ENCODE measurements around the gene IL1R2.

IL1R2 gene

DNA sequence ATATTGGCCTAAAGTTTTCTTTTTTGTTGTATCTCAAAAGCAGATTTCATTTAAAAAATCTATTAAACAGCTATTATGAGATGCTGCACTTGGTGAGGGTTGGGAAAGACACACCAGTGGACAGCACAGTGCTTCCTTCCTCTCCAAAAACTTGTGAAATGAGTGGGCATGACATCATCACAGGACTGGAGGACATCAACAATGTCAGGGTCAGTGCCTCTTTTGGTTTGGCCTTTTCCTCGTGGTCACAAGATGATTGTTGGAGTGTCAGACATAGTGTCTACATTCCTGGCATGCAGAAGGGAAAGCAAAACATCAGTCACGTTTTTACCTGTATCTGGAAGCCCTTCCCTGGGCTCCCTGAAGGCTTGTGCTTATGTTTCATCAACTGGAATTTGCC, 49.6 kb downstream of the IL1R2 start:
- no peak for DNase-seq (ENCODE audit: low read depth, low spot score)

DNA sequence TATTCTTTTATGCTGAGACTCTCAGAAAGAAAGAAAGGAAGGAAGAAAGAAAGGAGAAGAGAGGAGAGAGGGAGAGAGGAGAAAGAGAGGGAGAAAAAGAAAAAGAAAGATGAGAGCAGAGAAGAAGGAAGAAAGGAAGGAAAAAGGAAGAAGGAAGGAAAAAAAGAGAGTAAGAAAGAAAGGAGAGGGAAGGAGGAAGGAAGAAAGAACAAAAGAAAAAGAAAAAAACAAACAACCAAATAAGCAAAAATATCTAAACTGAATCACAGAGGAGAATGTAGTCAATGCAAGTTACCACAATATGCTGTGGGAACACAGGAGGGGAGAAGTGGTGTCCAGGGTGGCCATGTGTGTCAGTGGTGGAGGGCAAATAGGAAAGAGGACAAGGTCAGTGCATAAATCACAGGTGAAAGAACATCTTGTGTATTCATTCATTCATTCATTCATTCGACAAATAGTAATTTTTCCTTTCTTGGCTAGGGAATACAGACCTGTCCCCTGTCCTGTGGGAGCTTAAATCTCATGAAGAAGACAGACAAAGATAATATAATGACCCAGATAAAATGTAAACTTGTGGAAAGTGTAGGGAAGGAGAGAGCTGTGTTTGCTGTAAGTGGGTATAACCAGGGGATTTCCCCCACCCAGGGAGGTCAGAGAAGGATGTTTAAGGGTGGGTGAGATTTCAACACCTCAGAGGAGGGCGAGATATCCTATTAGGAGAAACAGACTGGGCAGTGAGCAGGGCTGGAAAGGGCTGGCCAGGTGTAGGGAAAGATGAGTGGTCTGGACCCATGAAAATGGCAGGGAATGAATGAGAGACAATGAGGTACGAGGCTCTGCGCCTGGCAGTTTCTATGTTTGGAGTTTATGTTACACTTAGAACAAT, 50.7 kb downstream of the IL1R2 start:
- DNase-seq (ENCODE audit: low read depth, low spot score) = no peak

DNA sequence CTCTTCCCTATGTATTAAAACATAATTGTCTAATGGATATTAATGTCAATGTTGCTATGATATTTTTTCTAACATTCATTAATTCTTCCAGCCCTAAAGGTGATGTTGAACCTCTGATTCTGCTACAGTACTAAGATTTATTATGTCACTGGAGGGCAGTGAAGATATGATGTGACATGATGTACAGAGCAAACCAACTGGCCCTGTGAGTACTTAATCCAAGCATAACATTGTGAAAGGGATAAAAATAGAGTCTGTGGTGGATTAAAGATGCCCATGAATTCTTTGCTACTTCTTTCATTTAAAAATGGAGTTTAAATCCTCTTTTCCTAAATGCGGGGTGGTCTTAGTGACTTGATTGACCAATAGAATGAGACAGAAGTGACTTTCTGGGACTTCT, 51.8 kb downstream of the IL1R2 start:
- DNase-seq (ENCODE audit: low read depth, low spot score) = no peak

GRCh38 chr2:102044235-102044896, 52.6 kb downstream of the IL1R2 start:
- no peak for DNase-seq (ENCODE audit: low read depth, low spot score)

DNA sequence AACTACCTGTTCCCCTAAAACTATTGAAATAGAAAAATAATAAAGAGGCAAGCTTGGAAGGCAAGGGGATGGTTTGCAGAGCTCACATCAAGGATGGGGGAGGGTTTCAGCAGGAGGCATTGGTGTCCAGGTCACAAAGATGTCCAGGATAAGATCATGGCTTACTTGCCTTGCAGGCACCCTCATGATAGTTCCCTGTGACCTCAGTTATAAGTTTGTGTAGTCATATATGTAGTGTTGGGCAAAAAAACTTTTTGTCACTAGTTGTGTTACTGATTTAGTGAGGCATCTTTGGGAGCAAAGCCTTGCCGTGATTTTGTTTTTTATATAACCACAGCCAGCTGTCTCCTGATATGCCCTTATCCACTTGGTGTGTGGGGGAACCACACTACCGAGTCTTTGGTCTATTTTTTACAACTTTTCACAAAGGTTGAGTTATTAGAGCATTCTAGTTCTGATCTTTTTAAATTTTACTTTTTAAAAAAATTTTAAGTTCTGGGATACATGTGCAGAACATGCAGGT, 53.3 kb downstream of the IL1R2 start:
- DNase-seq (ENCODE audit: low read depth, low spot score) = no peak

- no peak for DNase-seq (ENCODE audit: low read depth, low spot score)
These were observed 53.9 kb downstream of the IL1R2 start for GRCh38 chr2:102045697-102046096.

DNA sequence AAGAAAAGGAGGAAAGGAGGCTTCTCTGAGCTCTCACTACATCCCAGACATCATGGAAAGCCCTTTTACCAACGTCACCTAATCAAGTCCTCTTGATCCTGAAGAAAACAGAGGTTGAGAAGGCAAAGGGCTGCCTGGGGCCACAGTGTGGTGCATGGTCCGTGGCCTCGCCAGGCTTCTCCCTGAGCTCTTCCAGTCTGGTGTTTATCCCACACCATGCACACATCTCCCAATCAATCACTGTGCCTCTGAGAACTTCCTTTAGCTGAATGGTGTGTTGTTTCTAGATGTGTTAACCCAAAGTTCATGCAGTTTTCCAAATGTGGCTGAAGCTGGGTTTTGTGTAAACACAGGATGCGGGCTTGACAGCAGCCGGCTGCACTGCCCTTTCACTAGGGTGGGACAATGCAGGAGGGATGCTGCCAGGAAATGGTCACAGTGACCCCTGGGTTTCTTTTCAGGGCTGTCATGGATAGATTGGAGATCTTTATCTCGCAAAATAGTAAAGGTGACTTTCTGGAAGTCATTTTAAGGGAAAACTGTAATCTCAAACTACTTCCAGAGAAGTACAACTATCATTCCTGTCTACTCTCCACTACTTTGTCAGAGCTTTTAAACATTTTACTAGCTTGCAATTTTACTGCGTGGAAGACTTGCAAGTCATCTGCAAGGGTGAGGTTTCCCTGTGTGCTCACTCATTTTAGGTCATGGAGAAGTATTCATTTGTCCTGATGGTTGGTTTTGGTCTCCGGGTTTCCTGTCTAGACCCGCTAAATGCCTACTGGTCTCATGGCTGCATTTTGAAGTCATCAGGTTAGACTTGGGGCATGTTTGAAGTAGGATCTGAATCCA, 54.6 kb downstream of the IL1R2 start:
- no peak for DNase-seq (ENCODE audit: low read depth, low spot score)

- DNase-seq (ENCODE audit: low read depth, low spot score) = no peak
These were observed 56.7 kb downstream of the IL1R2 start for GRCh38 chr2:102048465-102048864.

DNA sequence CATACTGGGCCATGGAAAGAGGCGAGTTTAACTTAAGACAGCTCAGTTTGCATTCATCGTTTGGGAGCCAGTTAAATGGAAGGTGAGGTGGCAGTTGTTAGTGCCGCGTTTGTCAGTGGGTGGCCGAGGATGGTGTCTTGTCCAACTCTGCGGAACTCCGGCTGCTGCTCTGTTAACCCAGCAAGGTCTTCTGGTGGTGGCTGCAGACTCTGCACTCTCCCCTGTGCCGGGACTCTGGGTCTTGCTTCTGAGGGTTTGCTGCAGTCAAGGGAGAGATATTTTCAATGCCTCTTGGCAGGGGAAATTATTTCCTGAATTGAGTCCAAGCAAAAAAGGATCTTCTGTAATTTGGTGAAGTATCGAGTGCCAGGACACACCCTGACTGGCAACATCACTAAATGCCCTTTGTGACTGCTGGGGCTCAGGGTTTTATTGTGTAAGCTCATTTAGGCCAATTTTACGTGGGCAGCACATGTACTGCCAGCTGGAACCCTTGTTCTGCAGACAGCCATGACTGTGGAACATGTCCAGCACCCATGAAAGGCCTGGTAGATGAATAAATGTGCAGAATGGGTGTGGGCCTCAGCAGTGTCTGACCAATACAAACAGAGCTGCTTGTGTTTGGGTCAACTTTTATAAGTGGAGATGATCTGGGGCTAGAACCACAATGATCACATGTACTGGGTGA, 58.1 kb downstream of the IL1R2 start:
- DNase-seq (ENCODE audit: low read depth, low spot score) = no peak

DNA sequence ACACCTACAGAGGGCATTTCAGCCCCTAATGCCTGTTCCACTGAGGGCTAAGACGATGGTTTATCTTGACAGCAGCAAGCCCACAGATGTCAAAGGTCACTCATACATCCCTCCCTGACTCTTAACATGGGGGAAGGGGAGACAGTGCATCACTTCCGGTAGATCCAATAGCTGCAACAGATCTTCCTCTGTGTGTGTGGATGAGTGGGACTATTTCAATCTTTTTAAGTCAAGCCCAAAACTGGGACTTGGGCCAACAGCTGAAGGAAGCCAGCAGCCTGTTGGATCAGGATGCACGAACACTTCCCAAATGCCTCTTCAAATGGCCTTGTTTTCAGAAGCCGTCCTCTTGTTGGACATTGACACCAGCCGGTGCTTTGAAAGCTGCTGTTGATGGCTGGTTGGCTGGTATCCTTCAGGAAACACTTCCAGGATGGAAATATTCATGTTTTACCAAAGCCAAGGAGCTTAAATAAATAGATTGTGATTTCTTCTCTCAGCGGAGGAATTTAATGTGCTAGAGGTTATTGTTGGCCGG, 59.2 kb downstream of the IL1R2 start:
- no peak for DNase-seq (ENCODE audit: low read depth, low spot score)

GRCh38 chr2:102051692-102052277, 60.0 kb downstream of the IL1R2 start:
- no peak for DNase-seq (ENCODE audit: low read depth, low spot score)

- no peak for DNase-seq (ENCODE audit: low read depth, low spot score)
These were observed 60.6 kb downstream of the IL1R2 start for GRCh38 chr2:102052365-102052764.

GRCh38 chr2:102053096-102053495, 61.3 kb downstream of the IL1R2 start:
- no peak for DNase-seq (ENCODE audit: low read depth, low spot score)

- DNase-seq (ENCODE audit: low read depth, low spot score) = no peak
These were observed 63.7 kb downstream of the IL1R2 start for GRCh38 chr2:102055346-102055990.

- no peak for DNase-seq (ENCODE audit: low read depth, low spot score)
These were observed 64.4 kb downstream of the IL1R2 start for GRCh38 chr2:102056079-102056581.

GRCh38 chr2:102057502-102058292, 65.9 kb downstream of the IL1R2 start:
- DNase-seq (ENCODE audit: low read depth, low spot score) = no peak

DNA sequence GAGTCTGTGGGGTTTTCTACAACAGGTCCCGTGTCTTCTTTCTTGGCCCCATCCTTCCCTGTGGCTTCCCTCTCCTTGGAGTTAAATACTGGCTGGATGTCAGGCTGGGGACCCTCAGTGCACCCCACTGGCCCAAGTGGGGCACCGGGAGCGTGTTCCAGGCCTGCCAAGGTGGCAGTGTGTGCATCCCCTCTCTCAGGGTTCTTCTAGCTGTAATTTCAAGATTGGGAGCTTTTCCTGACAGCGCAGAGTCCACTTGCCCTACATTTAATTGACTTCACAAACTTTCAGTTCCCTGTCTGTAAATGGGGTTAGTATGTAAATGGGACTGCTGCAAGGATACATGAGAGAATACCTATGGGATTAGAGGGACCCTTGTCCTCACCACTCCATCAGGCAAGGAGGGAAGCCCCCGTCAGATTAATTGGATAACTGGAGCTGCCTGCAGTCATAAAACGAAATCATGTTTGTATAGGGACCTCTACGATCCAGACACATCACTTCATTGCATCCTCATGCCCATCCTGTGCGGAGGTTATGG, 66.6 kb downstream of the IL1R2 start:
- no peak for DNase-seq (ENCODE audit: low read depth, low spot score)

DNA sequence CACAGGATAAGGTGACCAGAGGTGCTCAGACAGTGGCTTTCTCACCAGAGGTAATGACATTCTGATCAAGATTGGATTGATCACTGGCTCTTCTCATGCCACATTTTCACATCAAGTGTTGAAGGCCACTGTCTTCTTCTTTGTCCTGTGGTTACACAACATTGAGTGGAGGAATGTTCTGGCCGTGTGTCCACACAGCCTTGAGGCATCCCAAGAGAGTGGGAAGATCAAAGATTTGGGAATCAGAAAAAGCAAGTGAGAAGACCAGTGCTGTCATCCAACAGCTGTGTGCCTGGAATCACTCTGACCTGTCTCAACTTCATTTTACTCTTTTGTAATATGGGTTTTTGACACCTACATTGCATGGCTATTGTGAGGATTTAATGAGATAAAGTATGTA, 67.4 kb downstream of the IL1R2 start:
- no peak for DNase-seq (ENCODE audit: low read depth, low spot score)

- no peak for DNase-seq (ENCODE audit: low read depth, low spot score)
These were observed 68.3 kb downstream of the IL1R2 start for GRCh38 chr2:102060047-102060446.
